ENCODE measurements around the gene MYL6B. TPM values are rescaled to one million over a fixed set of nuclear protein-coding genes. Genes with fewer than 3 reads are reported as not detected.

Gene MYL6B
- total RNA-seq = 39.5 and 81.2 TPM in 2 replicates

GRCh38 chr12:56152132-56152755, at the start of gene MYL6B:
MYL6B (plus strand) TSS chr12:56152587; CDS start chr12:56153919, 1,332 bp downstream.

GRCh38 chr12:56104109-56104814, 48.1 kb upstream of the MYL6B start, which contains the start of gene PA2G4:
PA2G4 (plus strand) TSS chr12:56104559; CDS start chr12:56104738, 179 bp downstream.

GRCh38 chr12:56116267-56117081, 35.9 kb upstream of the MYL6B start, which contains the start of gene RPL41:
RPL41 (plus strand) TSS chr12:56116633.

GRCh38 chr12:56117778-56118687, 34.4 kb upstream of the MYL6B start, which contains the start of gene ZC3H10:
ZC3H10 (plus strand) TSS chr12:56118266; CDS start chr12:56120563, 2,297 bp downstream.

GRCh38 chr12:56127888-56128669, 24.3 kb upstream of the MYL6B start, which contains the start of gene ESYT1:
ESYT1 (plus strand) TSS chr12:56128267; CDS start chr12:56128320, 53 bp downstream.

GRCh38 chr12:56158029-56158925, 5.9 kb downstream of the MYL6B start, which contains the start of gene MYL6:
MYL6 (plus strand) TSS chr12:56158359; CDS start chr12:56158402, 43 bp downstream.

GRCh38 chr12:56189099-56189917, 36.9 kb downstream of the MYL6B start, which contains the start of gene SMARCC2:
SMARCC2 (minus strand) TSS chr12:56189483; CDS start chr12:56189461, 22 bp downstream.

Other genes starting within 250 kb of the MYL6B start
- 27.9 and 33.9 TPM in 2 replicates for gene PYM1, start 224.7 kb upstream of the MYL6B start, total RNA-seq
- 32.4 and 42.4 TPM in 2 replicates for gene DGKA, start 221.4 kb upstream of the MYL6B start, total RNA-seq
- 0.72 and 0.88 TPM in 2 replicates for gene PMEL, start 186.5 kb upstream of the MYL6B start, total RNA-seq
- gene CDK2, start 185.8 kb upstream of the MYL6B start, total RNA-seq = 7.2 and 73.4 TPM in 2 replicates
- gene RAB5B, start 178.5 kb upstream of the MYL6B start, total RNA-seq = 77.3 and 104 TPM in 2 replicates
- gene SUOX, start 155.3 kb upstream of the MYL6B start, total RNA-seq = 5.9 and 17.3 TPM in 2 replicates
- 2.8 and 4.9 TPM in 2 replicates for gene IKZF4, start 131.5 kb upstream of the MYL6B start, total RNA-seq
- 329 and 597 TPM in 2 replicates for gene RPS26, start 110.7 kb upstream of the MYL6B start, total RNA-seq
- gene ERBB3, start 72.4 kb upstream of the MYL6B start, total RNA-seq = under 0.01 and 0.22 TPM in 2 replicates
- 136 and 194 TPM in 2 replicates for gene PA2G4, start 48.0 kb upstream of the MYL6B start, total RNA-seq
- 918 and 4,761 TPM in 2 replicates for gene RPL41, start 36.0 kb upstream of the MYL6B start, total RNA-seq
- 5.0 and 7.4 TPM in 2 replicates for gene ZC3H10, start 34.3 kb upstream of the MYL6B start, total RNA-seq
- 334 and 363 TPM in 2 replicates for gene ESYT1, start 24.3 kb upstream of the MYL6B start, total RNA-seq
- gene MYL6, start 5.8 kb downstream of the MYL6B start, total RNA-seq = 1,095 and 1,312 TPM in 2 replicates
- 45.4 and 50.1 TPM in 2 replicates for gene SMARCC2, start 36.9 kb downstream of the MYL6B start, total RNA-seq
- gene RNF41, start 69.3 kb downstream of the MYL6B start, total RNA-seq = 104 and 236 TPM in 2 replicates
- 26.3 and 42.1 TPM in 2 replicates for gene NABP2, start 71.8 kb downstream of the MYL6B start, total RNA-seq
- gene SLC39A5, start 77.5 kb downstream of the MYL6B start, total RNA-seq = not detected in 2 replicates
- gene ANKRD52, start 105.8 kb downstream of the MYL6B start, total RNA-seq = 21.2 and 39.4 TPM in 2 replicates
- gene COQ10A, start 114.4 kb downstream of the MYL6B start, total RNA-seq = 10.3 and 14.9 TPM in 2 replicates
- 83.4 and 160 TPM in 2 replicates for gene CS, start 147.7 kb downstream of the MYL6B start, total RNA-seq
- gene CNPY2, start 163.4 kb downstream of the MYL6B start, total RNA-seq = 84.8 and 105 TPM in 2 replicates
- gene PAN2, start 181.4 kb downstream of the MYL6B start, total RNA-seq = 13.6 and 20.6 TPM in 2 replicates
- not detected in 2 replicates for gene IL23A, start 186.3 kb downstream of the MYL6B start, total RNA-seq
- gene STAT2, start 207.5 kb downstream of the MYL6B start, total RNA-seq = 271 and 396 TPM in 2 replicates
- not detected in 2 replicates for gene APOF, start 210.3 kb downstream of the MYL6B start, total RNA-seq

All from placental pericyte (primary cell).